GM06990 (cell line): Measurements from ENCODE around the gene CGB3.

Experiments used
- DNase-seq: peaks from one replicate; pipeline ENCODE4 v3.0.0-alpha.2; 2011; ENCODE audit not compliant: insufficient read length; ENCODE audit errors: extremely low read depth
- H3K27me3 ChIP-seq: replicated peaks from 2 replicates; pipeline ENCODE4 v1.6.0; 2011; ENCODE audit warnings: low read length; ENCODE audit not compliant: control insufficient read depth, insufficient read depth
- H3K36me3 ChIP-seq: 2 replicates; pipeline ENCODE4 v1.5.1; 2011; ENCODE audit warnings: low read length; ENCODE audit not compliant: control insufficient read depth, insufficient read depth
- H3K4me3 ChIP-seq: replicated peaks from 2 replicates; pipeline ENCODE4 v1.5.1; 2011; ENCODE audit warnings: low read depth, mild to moderate bottlenecking, control low read depth, low read length
- TF ChIP-seq, protein P1 (sequence below): IDR thresholded peaks from 2 replicates; pipeline ENCODE4 v1.5.1; 2011; ENCODE audit warnings: low read length, control low read depth, mild to moderate bottlenecking, inconsistent platforms; ENCODE audit not compliant: insufficient read depth, poor library complexity, severe bottlenecking

Gene CGB3

GRCh38 chr19:48988286-48988685, 35.8 kb downstream of the CGB3 start:
- Histone ChIP-seq H3K4me3 (no peak overlapping the region), H3K27me3 (no peaks in the 10 kb centered on the region), H3K36me3 (peaks cover 18% of the 10 kb centered on the region)
- TF ChIP-seq, protein P1, sequence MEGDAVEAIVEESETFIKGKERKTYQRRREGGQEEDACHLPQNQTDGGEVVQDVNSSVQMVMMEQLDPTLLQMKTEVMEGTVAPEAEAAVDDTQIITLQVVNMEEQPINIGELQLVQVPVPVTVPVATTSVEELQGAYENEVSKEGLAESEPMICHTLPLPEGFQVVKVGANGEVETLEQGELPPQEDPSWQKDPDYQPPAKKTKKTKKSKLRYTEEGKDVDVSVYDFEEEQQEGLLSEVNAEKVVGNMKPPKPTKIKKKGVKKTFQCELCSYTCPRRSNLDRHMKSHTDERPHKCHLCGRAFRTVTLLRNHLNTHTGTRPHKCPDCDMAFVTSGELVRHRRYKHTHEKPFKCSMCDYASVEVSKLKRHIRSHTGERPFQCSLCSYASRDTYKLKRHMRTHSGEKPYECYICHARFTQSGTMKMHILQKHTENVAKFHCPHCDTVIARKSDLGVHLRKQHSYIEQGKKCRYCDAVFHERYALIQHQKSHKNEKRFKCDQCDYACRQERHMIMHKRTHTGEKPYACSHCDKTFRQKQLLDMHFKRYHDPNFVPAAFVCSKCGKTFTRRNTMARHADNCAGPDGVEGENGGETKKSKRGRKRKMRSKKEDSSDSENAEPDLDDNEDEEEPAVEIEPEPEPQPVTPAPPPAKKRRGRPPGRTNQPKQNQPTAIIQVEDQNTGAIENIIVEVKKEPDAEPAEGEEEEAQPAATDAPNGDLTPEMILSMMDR: no peak
- no peak for DNase-seq

GRCh38 chr19:48987323-48987722, 36.8 kb downstream of the CGB3 start:
- Histone ChIP-seq H3K36me3 (peaks cover 20% of the 10 kb centered on the region), H3K27me3 (no peaks in the 10 kb centered on the region), H3K4me3 (no peak overlapping the region)
- TF ChIP-seq, protein P1: no peak
- DNase-seq: no peak

GRCh38 chr19:48986211-48986610, 37.9 kb downstream of the CGB3 start:
- TF ChIP-seq, protein P1: no peak
- H3K27me3 ChIP-seq: no peaks in the 10 kb centered on the region
- H3K36me3 ChIP-seq: peaks cover 26% of the 10 kb centered on the region
- H3K4me3 ChIP-seq: no peak overlapping the region
- DNase-seq: no peak

DNA sequence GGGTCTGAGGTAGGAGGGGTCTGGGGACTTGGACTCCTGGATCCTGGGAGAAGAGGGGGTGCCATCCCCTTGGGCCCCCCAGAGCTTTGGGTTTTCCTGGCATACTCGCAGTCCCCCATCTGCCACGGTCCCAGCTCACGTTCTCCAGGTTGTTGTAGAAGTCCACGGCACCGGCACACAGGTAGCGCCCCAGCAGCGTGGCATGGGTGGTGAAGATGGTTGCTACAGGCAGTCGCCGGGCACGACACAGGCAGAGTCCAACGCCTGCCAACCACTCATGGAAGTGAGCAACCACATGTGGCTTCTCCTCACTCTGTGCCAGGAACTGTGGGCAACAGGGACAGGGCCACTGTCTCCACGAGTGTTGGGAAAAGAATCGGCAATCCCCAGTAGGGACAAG, 38.4 kb downstream of the CGB3 start:
- no peaks in the 10 kb centered on the region for H3K27me3 ChIP-seq
- TF ChIP-seq, protein P1: no peak
- no peak for DNase-seq
- H3K4me3 ChIP-seq: no peak overlapping the region
- peaks cover 26% of the 10 kb centered on the region for H3K36me3 ChIP-seq

DNA sequence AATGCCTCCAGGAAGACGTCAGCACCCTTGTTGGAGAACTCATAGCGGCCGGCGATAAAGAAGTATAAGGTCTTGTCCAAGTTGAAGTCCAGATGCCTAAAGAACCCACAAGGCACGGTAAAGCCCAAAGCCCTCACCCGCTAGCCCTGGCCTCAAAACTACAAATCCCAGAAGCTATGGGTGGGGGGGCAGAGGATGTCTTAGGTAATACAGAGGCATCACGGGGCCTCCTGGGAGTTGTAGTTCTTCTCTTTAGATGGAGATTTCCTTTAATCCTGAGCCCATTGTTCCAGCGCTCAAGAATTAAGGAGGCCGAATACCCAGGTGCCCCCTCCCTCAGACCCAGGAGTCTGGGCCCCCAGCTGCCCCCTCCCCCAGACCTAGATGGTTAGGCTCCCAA, 41.9 kb downstream of the CGB3 start:
- TF ChIP-seq, protein P1: no peak
- H3K27me3 ChIP-seq: no peaks in the 10 kb centered on the region
- H3K36me3 ChIP-seq: peaks cover 25% of the 10 kb centered on the region
- H3K4me3 ChIP-seq: no peak overlapping the region
- no peak for DNase-seq

DNA sequence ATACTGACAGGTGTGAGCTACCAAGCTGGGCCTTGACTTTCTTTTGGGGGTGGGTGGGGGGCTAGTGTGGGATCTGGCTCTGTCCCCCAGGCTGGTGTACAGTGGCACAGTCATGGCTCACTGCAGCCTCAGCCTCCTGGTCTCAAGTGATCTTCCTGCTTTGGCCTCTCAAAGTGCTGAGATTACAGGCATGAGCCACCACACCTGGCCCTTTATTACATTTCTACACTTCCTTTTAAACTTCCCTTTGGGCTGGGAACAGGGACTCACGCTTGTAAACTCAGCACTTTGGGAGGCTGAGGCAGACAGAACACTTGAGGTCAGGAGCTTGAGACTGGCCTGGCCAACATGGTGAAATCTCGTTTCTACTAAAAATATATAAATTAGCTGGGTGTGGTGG, 47.1 kb downstream of the CGB3 start:
- Histone ChIP-seq H3K27me3 (no peaks in the 10 kb centered on the region), H3K36me3 (peaks cover 7% of the 10 kb centered on the region), H3K4me3 (no peak overlapping the region)
- TF ChIP-seq, protein P1: no peak
- no peak for DNase-seq
